ENCODE results near the gene SLC25A12. TPM values are rescaled to one million over a fixed set of nuclear protein-coding genes. Genes with fewer than 3 reads are reported as not detected.

Gene SLC25A12
- total RNA-seq, 4 donors from 2014 or later, result 15.9 to 20.5 (median 18.6) TPM

DNA sequence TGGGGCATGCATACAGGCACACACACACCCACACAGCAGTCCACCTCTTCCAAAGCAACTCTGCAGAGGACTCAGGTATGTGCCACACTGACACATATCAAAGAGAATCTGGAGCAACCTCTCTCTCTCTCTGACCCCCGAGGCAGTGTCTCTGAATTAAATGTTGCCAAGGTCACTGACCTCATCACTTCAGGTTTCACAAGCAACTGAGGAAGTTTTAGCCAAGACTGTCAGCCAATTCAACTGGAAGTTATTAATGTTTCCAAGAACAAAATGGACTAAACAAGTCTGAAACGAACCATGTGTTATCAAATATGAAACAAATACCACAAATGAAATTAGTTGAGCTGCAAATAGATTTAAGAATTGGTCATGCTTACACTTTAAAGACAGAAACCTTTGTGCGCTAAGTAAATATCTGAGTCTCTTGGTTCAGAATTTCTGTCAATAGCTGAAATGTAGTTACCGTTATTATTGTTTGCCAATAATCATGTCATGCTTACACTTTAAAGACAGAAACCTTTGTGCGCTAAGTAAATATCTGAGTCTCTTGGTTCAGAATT is 86.1 kb downstream of the SLC25A12 start:
- H3K9me3 ChIP-seq, result no peaks in the 10 kb centered on the region
- H3K4me3 ChIP-seq, result no peak overlapping the region
- H3K4me1 ChIP-seq, result no peaks in the 10 kb centered on the region
- DNase-seq (ENCODE audit: low spot score in 2 of 2), result peak in 1 of 2 donors; percentile 15
- no peak for TF ChIP-seq EP300 (IDR thresholded peaks at IDR 0.05)
- TF ChIP-seq POLR2A (IDR thresholded peaks at IDR 0.05), result no peak
- TF ChIP-seq CTCF (IDR thresholded peaks at IDR 0.05), result no peak
- 61 to 66% methylated on average over 5 of the region's 5 CpGs for WGBS, 2 donors
- H3K36me3 ChIP-seq, result peaks cover 0 to 46% (median 0%) of the 10 kb centered on the region in 3 donors
- H3K27me3 ChIP-seq, result no peaks in the 10 kb centered on the region
- H3K27ac ChIP-seq, result no peak overlapping the region

- DNase-seq (ENCODE audit: low spot score in 2 of 2), result no peak
- WGBS, 2 donors, result 11 to 12% methylated on average over 3 of the region's 3 CpGs
- H3K9me3 ChIP-seq, result no peaks in the 10 kb centered on the region
- peaks cover 0 to 45% (median 0%) of the 10 kb centered on the region in 3 donors for H3K36me3 ChIP-seq
- TF ChIP-seq POLR2A (IDR thresholded peaks at IDR 0.05) (no peak), CTCF (IDR thresholded peaks at IDR 0.05) (no peak), EP300 (IDR thresholded peaks at IDR 0.05) (no peak)
- H3K27ac ChIP-seq, result no peak overlapping the region
- H3K4me3 ChIP-seq, result no peak overlapping the region
- no peaks in the 10 kb centered on the region for H3K27me3 ChIP-seq
- H3K4me1 ChIP-seq, result no peaks in the 10 kb centered on the region
Measured at GRCh38 chr2:171807119-171807518, 86.9 kb downstream of the SLC25A12 start.

DNA sequence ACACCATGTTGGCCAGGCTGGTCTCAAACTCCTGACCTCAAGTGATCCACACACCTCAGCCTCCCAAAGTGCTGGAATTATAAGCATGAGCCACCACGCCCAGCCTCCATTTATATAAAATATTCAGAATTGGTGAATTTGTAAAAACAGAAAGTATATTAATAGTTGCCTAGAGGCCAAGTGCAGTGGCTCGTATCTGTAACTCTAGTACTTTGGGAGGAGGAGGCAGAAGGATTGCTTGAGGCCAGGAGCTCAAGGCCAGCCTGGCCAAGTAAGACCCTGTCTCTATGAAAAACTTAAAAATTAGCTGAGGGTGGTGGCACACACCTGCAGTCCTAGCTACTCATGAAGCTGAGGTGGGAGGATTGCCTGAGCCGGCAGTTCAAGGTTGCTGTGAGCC is 89.6 kb downstream of the SLC25A12 start:
- DNase-seq (ENCODE audit: low spot score in 2 of 2), result no peak
- no peaks in the 10 kb centered on the region for H3K9me3 ChIP-seq
- H3K27ac ChIP-seq, result no peak overlapping the region
- peaks cover 0 to 44% (median 0%) of the 10 kb centered on the region in 3 donors for H3K36me3 ChIP-seq
- H3K4me1 ChIP-seq, result no peaks in the 10 kb centered on the region
- H3K4me3 ChIP-seq, result no peak overlapping the region
- WGBS, 2 donors, result 96 to 98% methylated on average over 3 of the region's 3 CpGs
- no peak for TF ChIP-seq EP300 (IDR thresholded peaks at IDR 0.05)
- no peak for TF ChIP-seq CTCF (IDR thresholded peaks at IDR 0.05)
- TF ChIP-seq POLR2A (IDR thresholded peaks at IDR 0.05), result no peak
- H3K27me3 ChIP-seq, result no peaks in the 10 kb centered on the region

- no peak for DNase-seq (ENCODE audit: low spot score in 2 of 2)
- TF ChIP-seq EP300 (IDR thresholded peaks at IDR 0.05) (no peak), POLR2A (IDR thresholded peaks at IDR 0.05) (no peak), CTCF (IDR thresholded peaks at IDR 0.05) (no peak)
- Histone ChIP-seq H3K27ac (no peak overlapping the region), H3K36me3 (peaks cover 0 to 41% (median 0%) of the 10 kb centered on the region in 3 donors), H3K4me1 (no peaks in the 10 kb centered on the region), H3K27me3 (no peaks in the 10 kb centered on the region), H3K9me3 (no peaks in the 10 kb centered on the region), H3K4me3 (no peak overlapping the region)
- WGBS, 2 donors, result 72 to 87% methylated on average over 5 of the region's 5 CpGs
Measured at GRCh38 chr2:171803757-171804156, 90.3 kb downstream of the SLC25A12 start.

DNA sequence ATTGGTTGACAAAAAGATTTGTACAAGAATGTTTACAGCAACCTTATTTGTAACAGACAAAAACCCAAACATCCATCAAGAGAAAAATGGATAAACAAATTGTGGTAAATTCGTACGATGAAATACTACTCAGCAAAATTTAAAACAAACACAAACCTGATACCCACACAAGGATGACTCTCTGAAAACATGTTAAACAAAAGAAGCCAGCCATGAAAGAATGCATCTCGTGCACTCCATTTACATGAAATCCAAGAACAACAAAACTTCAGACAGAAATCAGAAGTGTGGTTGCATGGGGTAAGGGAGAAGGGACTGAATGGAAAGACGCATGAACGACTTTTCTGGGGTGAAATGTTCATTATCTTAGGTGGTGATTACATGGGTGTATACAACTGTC is 93.4 kb downstream of the SLC25A12 start:
- no peaks in the 10 kb centered on the region for H3K27me3 ChIP-seq
- no peak for DNase-seq (ENCODE audit: low spot score in 2 of 2)
- TF ChIP-seq EP300 (IDR thresholded peaks at IDR 0.05) (no peak), CTCF (IDR thresholded peaks at IDR 0.05) (no peak), POLR2A (IDR thresholded peaks at IDR 0.05) (no peak)
- WGBS, 2 donors, result 75% methylated on average over 5 of the region's 5 CpGs
- no peak overlapping the region for H3K4me3 ChIP-seq
- no peaks in the 10 kb centered on the region for H3K9me3 ChIP-seq
- H3K4me1 ChIP-seq, result no peaks in the 10 kb centered on the region
- peaks cover 0 to 28% (median 0%) of the 10 kb centered on the region in 3 donors for H3K36me3 ChIP-seq
- no peak overlapping the region for H3K27ac ChIP-seq
